Measurements from ENCODE around the gene ZNF776.

- TF ChIP-seq CTCF (conservative IDR thresholded peaks at IDR 0.05; ENCODE audit: low read length) (no peak), EZH2phosphoT487 (IDR thresholded peaks at IDR 0.05; ENCODE audit: borderline replicate concordance) (no peak)
Observed at GRCh38 chr19:57754091-57754673, 7.6 kb downstream of the ZNF776 start.
